ENCODE results near the gene ING2. TPM values are rescaled to one million over a fixed set of nuclear protein-coding genes. Genes with fewer than 3 reads are reported as not detected.
A peak's percentile ranks its signal among the peaks of the same experiment; 100 is the strongest.

ING2 gene
- total and polyA plus RNA-seq, 11 donors: 2.9 to 10.9 (median 5.4) TPM

- 68 to 81% (median 75%) methylated on average over 6 of the region's 6 CpGs for WGBS, 4 donors
- TF ChIP-seq POLR2A (IDR thresholded peaks at IDR 0.05): no peak
- no peak for TF ChIP-seq CTCF (IDR thresholded peaks at IDR 0.05)
Observed at GRCh38 chr4:183554346-183554686, 49.5 kb downstream of the ING2 start.

GRCh38 chr4:183554878-183555585 lies 50.2 kb downstream of the ING2 start:
- TF ChIP-seq POLR2A (IDR thresholded peaks at IDR 0.05): no peak
- no peak for TF ChIP-seq CTCF (IDR thresholded peaks at IDR 0.05)
- Histone ChIP-seq H3K36me3 (no peaks in the 10 kb centered on the region), H3K27me3 (peaks cover 0 to 14% (median 0%) of the 10 kb centered on the region in 9 donors), H3K4me1 (no peaks in the 10 kb centered on the region), H3K9me3 (no peaks in the 10 kb centered on the region), H3K27ac (no peak overlapping the region), H3K4me3 (no peak overlapping the region)
- intact Hi-C loops (cut with DNase I): no loop called here
- DNase-seq (no peak), ATAC-seq (no peak)
- 69 to 74% (median 72%) methylated on average over 8 of the region's 8 CpGs for WGBS, 4 donors

More at GRCh38 chr4:183554346-183554686, 49.5 kb downstream of the ING2 start:
- no peak for DNase-seq
- Histone ChIP-seq H3K27ac (no peak overlapping the region), H3K4me1 (no peaks in the 10 kb centered on the region), H3K27me3 (peaks cover 0 to 14% (median 0%) of the 10 kb centered on the region in 9 donors), H3K9me3 (no peaks in the 10 kb centered on the region), H3K4me3 (no peak overlapping the region), H3K36me3 (no peaks in the 10 kb centered on the region)
- intact Hi-C loops (cut with DNase I): no loop called here
- ATAC-seq: peak in 1 of 4 donors; percentile 27

- 67 to 80% (median 76%) methylated on average over 3 of the region's 3 CpGs for WGBS, 4 donors
- H3K27ac ChIP-seq: no peak overlapping the region
- no peaks in the 10 kb centered on the region for H3K4me1 ChIP-seq
- no peak overlapping the region for H3K4me3 ChIP-seq
- TF ChIP-seq POLR2A (IDR thresholded peaks at IDR 0.05) (no peak), CTCF (IDR thresholded peaks at IDR 0.05) (no peak)
- peaks cover 0 to 14% (median 0%) of the 10 kb centered on the region in 9 donors for H3K27me3 ChIP-seq
- H3K9me3 ChIP-seq: no peaks in the 10 kb centered on the region
- no peaks in the 10 kb centered on the region for H3K36me3 ChIP-seq
- DNase-seq: no peak
- intact Hi-C loops (cut with DNase I): no loop called here
- ATAC-seq: no peak
Observed at GRCh38 chr4:183556947-183557346, 52.1 kb downstream of the ING2 start.

GRCh38 chr4:183557611-183558010 lies 52.8 kb downstream of the ING2 start:
- H3K9me3 ChIP-seq: no peaks in the 10 kb centered on the region
- no peak overlapping the region for H3K27ac ChIP-seq
- no peaks in the 10 kb centered on the region for H3K4me1 ChIP-seq
- intact Hi-C loops (cut with DNase I): no loop called here
- DNase-seq (no peak), ATAC-seq (no peak)
- H3K27me3 ChIP-seq: peaks cover 0 to 14% (median 0%) of the 10 kb centered on the region in 9 donors
- H3K4me3 ChIP-seq: no peak overlapping the region
- 89 to 95% (median 93%) methylated on average over 6 of the region's 6 CpGs for WGBS, 4 donors
- TF ChIP-seq POLR2A (IDR thresholded peaks at IDR 0.05) (no peak), CTCF (IDR thresholded peaks at IDR 0.05) (no peak)
- H3K36me3 ChIP-seq: no peaks in the 10 kb centered on the region
